Measurements from ENCODE around the gene PODNL1.

- TF ChIP-seq POLR2A (IDR thresholded peaks at IDR 0.05) = no peak
- no peak for TF ChIP-seq CTCF (IDR thresholded peaks at IDR 0.05)
Observed at GRCh38 chr19:13883516-13884064, 54.6 kb downstream of the PODNL1 start.
